DMS 273 (cell line): Measurements from ENCODE around the gene GALNT13.

Experiments used
- DNase-seq: peaks from one replicate; lab custom pipeline; 2025; ENCODE audit not compliant: unreplicated experiment; lab: John Stamatoyannopoulos, UW

Gene GALNT13

DNA sequence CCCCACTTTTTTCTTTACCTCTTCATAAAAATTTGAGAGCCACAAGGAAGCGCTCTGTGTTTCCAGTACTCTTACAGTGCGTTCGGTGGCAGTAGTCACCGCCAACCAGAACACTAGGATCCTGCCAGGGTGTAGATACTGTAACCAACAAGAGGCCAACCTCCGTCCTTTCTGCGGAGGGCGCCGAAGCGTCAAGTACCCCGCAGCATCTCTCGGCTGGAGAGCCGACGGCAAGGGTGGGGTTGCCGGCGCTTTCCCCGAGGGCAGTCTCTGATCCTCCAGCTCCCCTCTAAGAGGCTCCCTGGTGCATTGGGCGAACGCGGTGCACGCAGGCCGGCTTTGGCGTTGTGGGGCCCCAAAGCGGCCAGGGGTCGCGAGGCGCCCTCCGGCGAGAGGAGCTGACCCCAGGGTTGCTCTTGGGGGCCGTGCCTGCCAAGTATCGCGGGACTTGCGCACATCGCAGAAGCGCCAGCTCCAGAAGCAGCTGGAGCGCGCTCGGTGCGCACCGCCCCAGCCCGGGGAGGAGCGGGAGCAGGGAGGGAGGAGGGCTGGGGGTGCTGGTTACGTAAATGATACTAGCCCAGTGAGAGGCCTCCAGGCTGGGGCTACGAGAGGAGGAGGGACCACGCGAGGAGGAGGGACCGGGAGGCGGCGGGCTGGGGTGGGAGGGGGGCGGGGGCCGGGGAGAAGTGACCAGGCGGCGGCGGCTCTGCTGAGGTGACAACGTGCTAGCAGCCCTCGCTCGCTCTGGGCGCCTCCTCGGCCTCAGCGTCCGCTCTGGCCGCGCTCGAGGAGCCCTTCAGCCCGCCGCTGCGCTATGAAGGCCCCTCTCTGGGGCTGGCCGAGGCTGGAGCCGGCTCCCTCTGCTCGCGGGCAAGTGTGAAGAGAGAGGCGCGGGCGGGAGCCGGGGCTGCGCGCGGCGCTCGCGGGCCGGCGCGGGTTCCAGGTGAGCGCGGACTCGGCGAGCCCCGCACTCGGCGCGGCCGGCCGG lies at the start of gene GALNT13:
Gene GALNT13, plus strand, starts transcription at position 692 of the 991 bp plus-strand sequence.
- DNase-seq = peak; percentile 97

DNA sequence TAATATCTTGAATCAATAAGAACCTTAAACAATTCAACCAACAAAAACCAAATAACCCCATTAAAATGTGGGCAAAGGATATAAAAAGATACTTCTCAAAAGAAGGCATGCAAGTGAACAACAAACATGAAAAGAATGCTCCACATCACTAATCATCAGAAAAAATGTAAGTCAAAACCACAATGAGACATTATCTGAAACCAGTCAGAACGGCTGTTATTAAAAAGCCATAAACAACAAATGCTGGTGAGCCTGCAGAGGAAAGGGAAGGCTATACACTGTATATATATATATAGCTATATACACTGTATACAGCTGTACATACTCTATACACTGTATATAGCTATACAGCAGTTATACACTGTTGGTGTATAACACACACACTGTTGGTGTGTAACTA lies 47.8 kb upstream of the GALNT13 start:
- DNase-seq = no peak

DNA sequence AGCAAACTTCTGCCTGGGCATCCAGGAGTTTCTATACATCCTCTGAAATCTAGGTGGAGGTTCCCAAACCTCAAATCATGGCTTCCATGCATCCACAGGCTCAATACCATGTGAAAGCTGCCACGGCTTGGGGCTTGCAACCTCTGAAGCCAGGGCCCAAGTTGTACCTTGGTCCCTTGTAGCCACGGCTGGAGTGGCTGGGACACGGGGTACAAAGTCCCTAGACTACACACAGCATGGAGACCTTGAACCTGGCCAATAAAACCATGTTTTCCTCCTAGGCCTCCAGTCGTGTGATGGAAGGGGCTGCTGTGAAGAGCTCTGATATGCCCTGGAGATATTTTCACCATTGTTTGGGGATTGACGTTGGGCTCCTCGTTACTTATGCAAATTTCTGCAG lies 43.4 kb upstream of the GALNT13 start:
- DNase-seq = no peak

DNA sequence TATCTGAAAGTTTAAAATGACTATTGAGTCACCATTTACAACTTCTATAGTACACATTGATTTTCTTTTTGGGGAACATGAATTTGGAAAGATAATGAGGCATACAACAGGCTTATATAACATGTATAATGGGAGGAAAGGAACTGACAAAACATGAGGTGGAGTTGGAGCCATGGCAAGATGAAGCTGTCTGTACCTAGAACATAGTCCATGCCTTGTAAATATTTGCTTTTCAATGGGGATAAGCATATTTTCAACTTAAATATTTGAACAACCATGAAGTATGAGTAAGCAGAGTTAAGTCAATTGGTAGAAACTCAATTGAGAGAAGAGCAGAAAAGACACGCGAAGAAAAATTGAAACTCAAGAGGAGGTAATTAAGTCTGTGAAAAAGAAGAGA lies 37.1 kb upstream of the GALNT13 start:
- DNase-seq = no peak

DNA sequence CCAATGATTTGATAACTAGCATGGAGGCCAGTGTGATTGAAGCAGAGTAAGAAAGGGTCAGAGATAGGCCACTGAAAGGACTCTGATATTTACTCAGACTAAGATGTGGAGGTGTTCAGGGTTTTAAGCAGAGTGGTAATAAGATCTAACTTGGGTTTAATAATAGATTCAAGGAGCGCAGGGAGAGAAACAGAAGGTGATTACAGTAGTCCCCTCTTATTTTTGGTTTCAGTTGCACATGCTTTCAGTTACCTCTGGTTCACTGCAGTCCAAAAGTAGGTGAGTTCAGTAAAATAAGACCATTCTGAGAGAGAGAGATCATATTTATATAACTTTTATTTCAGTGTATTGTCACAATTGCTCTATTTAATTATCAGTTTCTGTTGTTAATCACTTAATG lies 13.5 kb upstream of the GALNT13 start:
- DNase-seq = no peak

DNA sequence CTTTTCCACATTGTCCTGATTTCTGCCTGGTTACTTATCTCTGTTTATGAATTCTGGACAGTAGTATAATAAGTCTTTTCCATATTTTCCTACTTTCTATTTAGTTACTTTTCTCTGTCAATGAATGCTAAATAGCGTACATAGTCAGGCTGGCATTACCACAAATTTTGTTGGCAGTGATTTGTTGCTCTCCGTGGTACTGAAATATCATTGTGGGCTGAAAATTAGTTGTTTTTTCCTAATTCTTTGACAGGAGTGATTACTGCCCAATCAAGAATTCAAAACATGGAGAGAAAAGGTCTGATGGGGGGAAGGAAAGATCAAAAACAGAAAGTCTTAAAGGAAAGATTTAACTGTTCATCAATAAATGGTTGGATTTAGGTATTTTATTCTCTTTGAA lies 7.7 kb upstream of the GALNT13 start:
- DNase-seq = peak; percentile 6

DNA sequence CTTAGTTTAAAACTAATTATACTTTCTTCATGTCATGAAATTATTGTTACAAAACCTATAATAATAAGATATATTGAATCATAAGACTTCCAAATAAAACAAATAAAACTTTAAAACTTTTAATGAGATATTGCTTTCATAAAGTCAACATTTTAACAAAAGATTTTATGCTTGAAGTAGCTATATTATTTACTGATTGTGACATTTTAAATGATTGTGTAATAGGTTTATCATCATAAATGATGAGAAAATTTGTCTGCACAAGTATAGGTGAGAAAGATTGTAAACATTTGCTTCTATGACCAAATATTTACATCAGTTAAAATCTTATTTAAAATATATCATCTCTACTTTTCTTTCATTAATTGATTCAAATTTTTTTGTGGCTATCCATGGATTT lies 5.1 kb upstream of the GALNT13 start:
- DNase-seq = no peak

DNA sequence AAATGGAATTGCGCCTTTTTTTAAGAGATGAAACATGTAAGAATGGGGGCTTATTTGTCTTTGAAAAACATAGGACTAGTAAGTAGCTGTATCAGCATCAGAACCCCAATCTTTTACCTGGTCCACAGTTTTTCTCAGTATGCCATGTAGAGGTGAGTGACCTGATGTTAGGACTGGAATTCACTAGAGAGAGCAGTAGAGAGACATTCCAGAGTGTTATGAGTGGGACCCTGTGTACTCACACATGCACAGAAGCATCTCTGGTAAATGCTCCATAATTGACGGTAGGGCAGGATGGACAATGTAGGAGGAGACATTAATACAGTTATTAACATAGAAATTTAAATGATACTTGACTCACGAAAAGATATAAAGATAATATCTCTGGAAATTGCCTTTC lies 1.4 kb upstream of the GALNT13 start:
- peak; percentile 64 for DNase-seq

DNA sequence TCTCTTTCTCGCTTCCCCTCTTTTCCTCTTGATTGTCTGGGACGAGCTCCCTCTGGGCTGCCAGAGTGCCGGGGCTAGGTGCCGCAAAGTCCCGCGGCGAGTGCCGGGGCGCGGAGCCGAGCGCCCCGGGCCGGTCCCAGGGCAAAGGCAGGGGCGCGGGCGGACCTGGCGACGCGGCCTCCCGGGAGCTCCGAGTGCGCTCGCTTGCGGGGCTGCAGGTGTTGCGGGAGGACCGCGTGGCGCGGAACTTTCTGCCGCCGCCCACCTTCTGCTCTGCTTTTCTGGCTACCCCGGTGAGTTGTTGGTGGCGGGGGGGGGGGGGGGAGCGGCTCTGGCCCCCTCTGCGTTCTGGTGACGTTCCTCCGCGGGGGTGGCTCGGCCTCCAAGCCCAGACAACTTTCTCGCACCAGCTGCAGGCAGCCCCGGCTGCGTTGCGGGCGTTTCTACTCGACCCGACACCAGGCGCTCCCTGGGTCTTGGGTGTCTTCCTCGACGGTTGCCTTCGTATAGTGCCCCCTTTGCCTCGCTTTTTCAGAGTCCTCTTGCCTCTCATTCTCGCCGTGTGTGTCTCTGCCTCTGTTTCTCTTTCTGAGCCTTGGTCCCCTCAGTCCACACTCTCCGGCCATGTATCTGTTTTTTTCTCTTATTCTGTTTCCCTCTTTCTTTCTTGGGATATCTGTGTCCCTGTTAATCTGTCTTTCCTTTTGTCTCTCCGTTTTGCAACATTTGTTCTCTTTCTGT lies 759 bp downstream of the GALNT13 start:
- peak; percentile 73 for DNase-seq

DNA sequence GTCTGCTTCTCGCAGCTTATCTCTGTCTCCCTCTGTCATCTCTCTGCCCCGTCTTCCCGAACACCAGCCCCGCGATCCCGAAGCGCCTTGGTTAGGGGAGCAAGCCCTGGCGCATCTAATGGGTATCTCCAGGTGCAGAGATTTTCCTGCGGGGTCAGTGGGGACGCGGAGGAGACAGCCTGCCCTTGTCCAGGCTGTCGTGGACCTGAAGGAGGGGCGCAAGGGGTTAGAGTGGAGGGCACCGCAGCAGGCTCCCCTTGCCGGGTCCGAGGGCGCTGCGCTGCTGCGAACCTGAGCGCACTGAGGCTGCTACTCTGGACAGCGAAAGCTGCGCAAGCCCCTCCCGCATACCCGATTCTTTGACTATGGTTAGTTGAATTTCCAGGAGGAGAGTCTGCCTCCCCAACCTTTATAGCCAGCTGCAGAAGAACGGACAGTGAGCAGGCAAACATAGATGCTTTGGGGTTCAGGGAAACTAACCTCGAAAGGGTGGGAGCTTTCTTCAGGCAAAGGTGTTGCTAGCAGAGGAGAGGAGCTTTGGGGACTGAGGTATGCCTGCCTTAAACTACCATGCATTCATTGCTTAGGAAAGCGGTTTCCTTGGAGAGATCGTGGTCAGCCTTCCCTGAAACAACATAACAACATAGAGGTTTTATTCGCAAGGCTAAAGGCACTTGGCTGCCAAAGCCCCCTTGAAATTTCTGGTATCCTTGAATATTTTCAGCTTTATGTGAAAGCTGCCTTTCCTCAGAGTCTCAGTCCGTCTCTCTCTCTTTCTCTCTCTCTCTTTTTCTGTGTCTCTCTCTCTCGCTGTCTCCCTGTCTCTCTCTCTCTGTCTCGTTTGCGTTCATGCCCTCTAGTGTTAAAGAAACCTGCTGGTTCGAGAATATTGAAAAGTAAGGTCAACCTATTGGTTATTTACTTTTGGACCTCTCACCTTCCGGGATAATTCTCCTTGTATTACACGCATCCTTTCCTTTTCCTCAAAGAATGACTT lies 1.6 kb downstream of the GALNT13 start:
- peak; percentile 62 for DNase-seq

DNA sequence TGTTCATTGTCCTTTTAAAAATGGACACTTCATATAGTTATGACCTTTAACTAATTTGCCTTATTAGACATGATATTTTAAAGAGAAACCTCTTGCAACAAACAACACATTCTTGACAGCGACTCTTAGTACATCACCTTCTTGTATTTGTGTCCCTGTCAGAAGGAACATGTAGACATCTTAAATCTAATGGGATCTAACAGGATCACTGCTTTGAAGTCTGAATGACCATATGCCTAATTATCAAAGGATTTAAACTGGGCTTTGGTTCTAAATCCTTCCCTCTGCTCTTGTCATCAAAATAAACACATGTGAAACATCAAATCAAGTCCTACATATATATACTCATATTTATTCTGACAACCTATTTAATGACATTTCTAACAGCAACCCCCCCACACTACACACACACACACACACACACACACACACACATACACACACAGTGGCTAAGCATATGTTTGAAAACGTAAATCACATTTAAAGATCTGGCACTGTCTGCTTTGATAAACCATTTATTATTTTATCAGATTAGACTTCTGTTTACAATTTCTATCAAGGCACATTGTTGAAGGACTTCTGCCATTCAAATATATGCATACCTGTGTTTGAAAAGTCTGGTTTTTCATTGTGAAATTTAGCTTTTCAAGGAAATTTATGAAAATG lies 4.2 kb downstream of the GALNT13 start:
- peak; percentile 34 for DNase-seq

DNA sequence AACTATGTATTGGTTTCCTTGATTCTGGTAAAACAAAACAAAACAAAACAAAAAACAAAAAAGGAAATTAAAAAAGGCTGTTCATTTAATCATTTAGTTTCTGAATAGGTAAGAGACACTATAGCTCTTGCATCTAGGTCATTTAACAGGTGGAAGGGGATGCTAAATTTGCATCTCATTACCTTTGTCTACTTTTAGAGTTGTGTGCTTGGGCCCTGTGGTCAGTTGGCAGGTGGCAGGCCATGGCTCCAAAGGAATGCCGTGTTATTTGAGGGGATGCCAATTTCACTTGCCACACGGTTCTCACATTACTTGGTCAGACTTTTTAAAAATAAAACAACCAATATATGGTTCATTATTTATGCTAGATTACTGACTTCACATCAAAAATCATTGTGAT lies 9.2 kb downstream of the GALNT13 start:
- DNase-seq = no peak

DNA sequence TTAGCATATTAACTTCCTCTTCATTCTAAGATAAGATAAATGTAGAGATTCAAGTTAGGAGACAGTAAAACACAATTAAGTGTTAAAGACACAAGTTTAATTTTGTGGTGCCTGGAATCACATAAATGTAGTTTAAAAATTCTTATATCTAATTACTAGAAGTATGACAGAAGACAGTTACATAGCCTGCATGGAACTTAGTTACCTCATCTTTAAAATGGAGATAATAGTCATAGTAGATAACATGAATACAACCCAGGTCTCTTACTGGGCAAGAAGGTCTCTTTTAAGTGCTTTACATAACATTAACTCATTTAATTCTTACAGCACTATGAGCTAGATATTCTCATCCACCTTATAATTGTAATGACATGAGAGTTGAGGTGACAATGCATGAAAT lies 15.1 kb downstream of the GALNT13 start:
- no peak for DNase-seq

DNA sequence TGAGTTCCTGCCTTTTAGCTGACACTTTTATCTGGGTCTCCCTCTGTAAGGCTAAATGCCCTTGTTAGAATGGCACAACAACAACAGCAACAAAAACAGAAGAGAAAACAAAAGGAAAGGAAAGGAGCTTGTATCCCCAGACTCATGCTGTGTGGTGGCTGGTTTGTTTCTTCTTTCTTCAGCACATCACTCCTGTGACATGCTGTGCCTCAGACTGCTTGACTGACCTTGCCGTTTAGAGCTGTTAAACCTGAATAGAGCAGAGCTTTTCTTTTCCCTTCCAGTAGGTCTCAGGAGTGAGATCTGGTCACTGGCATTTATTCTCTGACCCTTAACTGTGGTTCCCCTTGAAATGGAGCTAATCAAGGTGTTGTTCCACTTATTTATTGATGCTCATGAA lies 18.9 kb downstream of the GALNT13 start:
- peak; percentile 15 for DNase-seq

DNA sequence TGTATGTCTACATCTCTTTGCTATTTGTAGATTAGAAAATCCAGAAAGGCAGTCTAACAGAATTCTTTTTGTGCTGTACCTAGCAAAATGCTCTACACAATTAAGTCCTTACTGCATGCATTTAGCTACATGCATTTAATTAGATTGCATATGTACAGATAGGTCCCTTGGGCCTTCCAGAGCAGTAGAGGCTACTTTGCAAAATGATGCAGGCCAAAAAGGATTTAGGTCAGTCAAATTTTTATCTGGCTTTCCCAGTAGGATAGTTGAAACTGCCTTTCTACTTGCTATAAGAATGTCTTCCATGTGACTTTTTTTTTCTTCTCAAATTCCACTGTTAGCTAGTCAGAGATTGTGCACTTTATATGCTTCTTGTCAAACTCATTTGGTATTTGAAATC lies 19.3 kb downstream of the GALNT13 start:
- DNase-seq = peak; percentile 7

DNA sequence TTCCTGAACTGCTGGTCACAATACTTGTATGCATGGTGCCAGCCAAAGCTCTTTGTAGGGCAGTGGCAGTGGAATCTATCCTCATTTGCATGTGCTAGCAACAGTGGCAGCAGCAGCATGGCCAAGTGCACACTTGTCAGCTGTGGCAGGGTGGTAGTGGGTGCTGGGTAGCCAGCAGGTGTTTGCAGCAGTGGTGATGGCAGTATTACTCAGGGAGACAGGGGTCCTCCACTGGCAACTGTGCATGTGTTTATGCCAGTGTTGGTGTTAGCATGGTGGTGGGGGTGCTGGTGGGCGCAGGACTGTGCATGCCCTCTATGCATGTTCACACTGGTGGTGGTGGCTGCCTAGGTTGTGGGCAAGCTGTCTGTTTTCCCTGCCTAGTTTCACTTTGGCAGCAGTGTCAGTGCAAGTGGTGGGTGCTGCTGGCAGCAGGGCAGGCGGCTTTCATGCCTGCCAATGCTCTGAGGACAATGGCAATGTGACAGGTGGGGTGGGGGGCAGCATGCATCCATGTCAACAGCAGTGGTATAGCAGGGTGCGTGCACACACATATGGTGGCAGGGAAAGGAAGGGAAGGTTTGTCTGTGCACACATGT lies 41.2 kb downstream of the GALNT13 start:
- peak; percentile 31 for DNase-seq

DNA sequence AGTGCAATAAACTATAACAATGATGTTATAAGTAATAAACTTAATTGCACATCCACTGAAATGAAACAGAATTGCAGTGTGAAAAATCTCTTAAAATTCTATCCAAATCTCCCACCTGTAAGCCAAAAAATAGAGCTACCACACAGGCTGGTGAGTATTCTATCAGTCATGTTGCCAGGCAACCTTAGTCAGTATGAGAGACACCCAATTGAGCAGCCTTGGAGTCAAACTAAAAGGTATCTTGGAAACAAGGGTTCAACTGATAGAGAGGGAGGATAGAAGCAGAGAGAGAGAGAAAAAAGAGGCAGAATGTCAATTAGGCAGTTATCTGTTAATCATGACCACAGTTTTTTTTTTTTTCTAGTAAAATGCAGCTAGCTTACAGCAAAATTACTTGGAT lies 45.8 kb downstream of the GALNT13 start:
- DNase-seq = no peak

DNA sequence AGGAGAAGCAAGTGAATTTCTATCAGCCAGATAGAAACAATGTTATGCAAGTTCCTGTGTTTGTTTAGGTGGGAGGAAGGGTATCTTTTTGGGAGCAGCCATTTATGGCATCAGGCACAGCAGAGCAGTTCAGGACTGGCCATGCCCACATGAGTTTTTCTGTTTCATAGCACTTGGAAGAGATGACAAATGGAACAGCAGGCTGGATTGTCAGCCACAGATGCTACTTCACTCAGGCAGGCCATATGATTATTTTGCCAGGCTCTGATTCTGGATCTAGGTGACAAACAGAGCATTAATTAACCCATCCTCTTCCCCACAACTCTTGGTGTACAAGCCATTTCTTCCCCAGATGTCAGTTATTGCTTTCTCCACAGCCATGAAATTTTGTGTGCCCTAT lies 63.8 kb downstream of the GALNT13 start:
- no peak for DNase-seq

DNA sequence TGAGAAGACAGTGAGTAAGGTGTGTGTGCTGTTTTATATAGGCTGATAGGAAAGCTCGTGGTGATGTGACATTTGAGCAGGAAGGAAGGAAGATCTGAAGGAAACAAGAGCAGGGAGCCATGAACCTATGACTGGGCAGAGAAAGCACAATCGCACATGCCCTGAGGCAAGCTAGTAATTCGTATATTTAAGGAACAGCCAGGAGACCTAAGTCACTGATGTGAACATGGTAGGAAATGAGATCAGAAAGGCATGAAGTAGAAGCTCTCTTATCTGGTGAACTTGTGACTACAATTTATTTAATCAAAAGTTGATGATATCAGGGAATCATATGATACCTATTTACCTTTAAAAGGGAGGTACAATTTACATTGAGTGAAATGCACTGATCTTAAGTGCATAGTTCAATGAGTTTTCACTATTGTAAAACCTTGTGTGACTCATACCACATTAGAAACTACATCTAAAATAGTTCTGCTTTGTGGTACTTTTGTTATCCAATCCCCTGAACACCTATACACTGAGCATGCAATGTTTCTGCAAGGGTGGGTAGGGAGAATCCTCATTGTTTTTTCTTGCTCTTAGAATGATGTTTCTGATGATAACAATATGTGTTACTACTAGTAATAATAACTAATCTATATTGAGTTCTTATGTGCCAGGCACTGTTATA lies 67.5 kb downstream of the GALNT13 start:
- DNase-seq = no peak
